HEK293 (cell line): ENCODE measurements around the gene POLR1G.

Experiments used
- CTCF ChIA-PET: fragments of 350-600 bp; formaldehyde crosslinking; extraction: SDS; loops from one replicate; lab custom pipeline; 2021; ENCODE audit warnings: antibody characterized with exemption; lab: Yijun Ruan, JAX
- POLR2A ChIA-PET: fragments of 300-600 bp; formaldehyde crosslinking; extraction: SDS; loops from one replicate; lab custom pipeline; 2020; ENCODE audit warnings: antibody characterized with exemption, inconsistent platforms; lab: Yijun Ruan, JAX
- H3K27ac ChIP-seq: fragments of 200-500 bp; sonication (Bioruptor generic); 2 replicates; pipeline ENCODE4 v1.5.1; 2014; ENCODE audit warnings: low read depth, low read length, control low read depth, inconsistent platforms; ENCODE audit errors: extremely low read depth
- H3K36me3 ChIP-seq, 2 experiments: fragments of 200-500 bp in 1 of 2; sonication (Bioruptor generic) in 1 of 2; 1 replicate in 1 of 2; 2 replicates in 1 of 2; pipeline ENCODE4 v1.5.1; 2014 to 2017; ENCODE audit warnings: inconsistent platforms in 2 of 2, low read length in 2 of 2; ENCODE audit not compliant: control insufficient read depth in 2 of 2, insufficient read depth in 1 of 2
- H3K4me1 ChIP-seq: fragments of 200-500 bp; sonication (Bioruptor generic); 2 replicates; pipeline ENCODE4 v1.5.1; 2014; ENCODE audit warnings: mild to moderate bottlenecking, low read length, inconsistent platforms; ENCODE audit not compliant: control insufficient read depth, insufficient read depth
- H3K4me3 ChIP-seq: 2 replicates; pipeline ENCODE4 v1.5.1; 2011; ENCODE audit warnings: low read depth, mild to moderate bottlenecking, control low read depth, low read length, moderate library complexity
- H3K9me3 ChIP-seq: fragments of 200-500 bp; sonication (Bioruptor generic); 2 replicates; pipeline ENCODE4 v1.5.1; 2014; ENCODE audit warnings: low read depth, low read length, inconsistent platforms; ENCODE audit not compliant: control insufficient read depth, insufficient read depth
- BCL11A ChIP-seq: fragments of 450-650 bp; formaldehyde crosslinking; IDR thresholded peaks from 2 replicates; pipeline ENCODE4 v1.5.1; 2016; ENCODE audit warnings: low read depth, missing biosample characterization, missing genetic modification characterization
- BCL11B ChIP-seq: fragments of 450-650 bp; formaldehyde crosslinking; IDR thresholded peaks from 2 replicates; pipeline ENCODE4 v1.5.1; 2016; ENCODE audit warnings: low read depth, missing biosample characterization, missing genetic modification characterization
- HOXA7 ChIP-seq: sonication (generic); formaldehyde crosslinking; IDR thresholded peaks from 2 replicates; pipeline ENCODE4 v1.8.1; 2022; ENCODE audit warnings: missing genetic modification reagents, borderline replicate concordance
- MYNN ChIP-seq: fragments of 450-650 bp; formaldehyde crosslinking; IDR thresholded peaks from 2 replicates; pipeline ENCODE4 v1.5.1; 2016; ENCODE audit warnings: missing biosample characterization, missing genetic modification characterization, borderline replicate concordance
- SCRT2 ChIP-seq: fragments of 450-650 bp; formaldehyde crosslinking; IDR thresholded peaks from 2 replicates; pipeline ENCODE4 v1.5.1; 2016; ENCODE audit warnings: missing biosample characterization, missing genetic modification characterization
- ZBTB1 ChIP-seq: fragments of 450-650 bp; formaldehyde crosslinking; IDR thresholded peaks from 2 replicates; pipeline ENCODE4 v1.5.1; 2016; ENCODE audit warnings: missing biosample characterization, missing genetic modification characterization
- ZNF211 ChIP-seq: fragments of 450-650 bp; formaldehyde crosslinking; IDR thresholded peaks from 2 replicates; pipeline ENCODE4 v1.5.1; 2016; ENCODE audit warnings: low read depth, missing biosample characterization, missing genetic modification characterization
- ZNF248 ChIP-seq: fragments of 450-650 bp; formaldehyde crosslinking; IDR thresholded peaks from 2 replicates; pipeline ENCODE4 v1.5.1; 2017; ENCODE audit warnings: missing biosample characterization, missing genetic modification characterization
- ZNF266 ChIP-seq: fragments of 450-650 bp; formaldehyde crosslinking; IDR thresholded peaks from 2 replicates; pipeline ENCODE4 v1.5.1; 2016; ENCODE audit warnings: missing biosample characterization, missing genetic modification characterization, low read depth
- ZNF292 ChIP-seq: fragments of 450-650 bp; formaldehyde crosslinking; IDR thresholded peaks from 2 replicates; pipeline ENCODE4 v1.5.1; 2016; ENCODE audit warnings: low read depth, missing biosample characterization, missing genetic modification characterization, borderline replicate concordance
- ZNF473 ChIP-seq: fragments of 450-650 bp; formaldehyde crosslinking; IDR thresholded peaks from 2 replicates; pipeline ENCODE4 v1.5.1; 2017; ENCODE audit warnings: missing biosample characterization, missing genetic modification characterization
- ZNF585B ChIP-seq: fragments of 450-650 bp; formaldehyde crosslinking; IDR thresholded peaks from 2 replicates; pipeline ENCODE4 v1.5.1; 2016; ENCODE audit warnings: missing biosample characterization, missing genetic modification characterization
- ZNF701 ChIP-seq: fragments of 450-650 bp; formaldehyde crosslinking; IDR thresholded peaks from 2 replicates; pipeline ENCODE4 v1.5.1; 2016; ENCODE audit warnings: missing biosample characterization, missing genetic modification characterization
- ZNF76 ChIP-seq: fragments of 450-650 bp; formaldehyde crosslinking; IDR thresholded peaks from 2 replicates; pipeline ENCODE4; 2016; ENCODE audit warnings: low read depth, missing biosample characterization, missing genetic modification characterization, borderline replicate concordance
- ZNF830 ChIP-seq: fragments of 450-650 bp; IDR thresholded peaks from 2 replicates; pipeline ENCODE4 v1.5.0; 2018; ENCODE audit warnings: missing biosample characterization, missing genetic modification characterization, low read depth, mild to moderate bottlenecking, moderate library complexity
- TF ChIP-seq, protein P1 (sequence below): fragments of 450-650 bp; formaldehyde crosslinking; IDR thresholded peaks from 2 replicates; pipeline ENCODE4 v1.5.1; 2017; ENCODE audit warnings: missing biosample characterization, missing genetic modification characterization
- TF ChIP-seq, protein P2 (sequence below): fragments of 450-650 bp; formaldehyde crosslinking; IDR thresholded peaks from 2 replicates; pipeline ENCODE4 v1.5.1; 2016; ENCODE audit warnings: missing biosample characterization, missing genetic modification characterization, low read depth
- TF ChIP-seq, protein P3 (sequence below): fragments of 450-650 bp; formaldehyde crosslinking; IDR thresholded peaks from 2 replicates; pipeline ENCODE4 v1.5.1; 2016; ENCODE audit warnings: missing biosample characterization, missing genetic modification characterization
- TF ChIP-seq, protein P4 (sequence below): fragments of 450-650 bp; IDR thresholded peaks from 2 replicates; pipeline ENCODE4 v1.5.1; 2018; ENCODE audit warnings: missing biosample characterization, missing genetic modification characterization
- TF ChIP-seq, protein P5 (sequence below): fragments of 450-650 bp; formaldehyde crosslinking; IDR thresholded peaks from 2 replicates; pipeline ENCODE4 v1.5.1; 2016; ENCODE audit warnings: missing biosample characterization, missing genetic modification characterization

POLR1G gene

DNA sequence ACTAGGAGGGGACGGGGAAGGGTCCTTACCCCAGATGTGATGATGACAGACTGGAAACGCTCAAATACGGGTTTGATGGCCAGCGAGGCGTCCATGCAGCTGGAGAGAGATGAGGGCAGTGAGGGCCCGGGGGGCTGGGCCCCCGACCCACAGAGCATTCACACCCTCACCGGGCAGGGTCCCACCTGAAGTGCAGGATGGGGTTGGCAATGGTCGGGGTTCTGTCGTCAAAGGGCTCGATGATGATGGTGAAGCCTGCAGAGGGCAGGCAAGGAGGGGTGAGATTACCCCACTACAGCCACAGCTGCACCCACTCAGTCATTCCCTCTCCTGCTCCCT is 49.0 kb upstream of the POLR1G start:
- ChIA-PET CTCF (interaction anchor here (0.6 kb wide), 2 partner anchors 15 to 1819 kb away, joined by 4 read pairs; no protein-coding TSS in a partner anchor), POLR2A (no interaction called here)
- H3K4me1 ChIP-seq = no peaks in the 10 kb centered on the region
- H3K36me3 ChIP-seq = peaks cover 43 to 81% of the 10 kb centered on the region in 2 experiments; a peak in 2 of 3 replicates
- no peaks in the 10 kb centered on the region for H3K9me3 ChIP-seq
- no peak overlapping the region for H3K4me3 ChIP-seq
- no peak for TF ChIP-seq ZNF248
- TF ChIP-seq MYNN (tag by site-specific recombination) = no peak
- no peak for TF ChIP-seq ZNF211 (tag by site-specific recombination)
- no peak for TF ChIP-seq ZNF830
- TF ChIP-seq ZNF585B (tag by site-specific recombination) = no peak
- TF ChIP-seq ZNF266 (tag by site-specific recombination) = no peak
- TF ChIP-seq, protein P1, sequence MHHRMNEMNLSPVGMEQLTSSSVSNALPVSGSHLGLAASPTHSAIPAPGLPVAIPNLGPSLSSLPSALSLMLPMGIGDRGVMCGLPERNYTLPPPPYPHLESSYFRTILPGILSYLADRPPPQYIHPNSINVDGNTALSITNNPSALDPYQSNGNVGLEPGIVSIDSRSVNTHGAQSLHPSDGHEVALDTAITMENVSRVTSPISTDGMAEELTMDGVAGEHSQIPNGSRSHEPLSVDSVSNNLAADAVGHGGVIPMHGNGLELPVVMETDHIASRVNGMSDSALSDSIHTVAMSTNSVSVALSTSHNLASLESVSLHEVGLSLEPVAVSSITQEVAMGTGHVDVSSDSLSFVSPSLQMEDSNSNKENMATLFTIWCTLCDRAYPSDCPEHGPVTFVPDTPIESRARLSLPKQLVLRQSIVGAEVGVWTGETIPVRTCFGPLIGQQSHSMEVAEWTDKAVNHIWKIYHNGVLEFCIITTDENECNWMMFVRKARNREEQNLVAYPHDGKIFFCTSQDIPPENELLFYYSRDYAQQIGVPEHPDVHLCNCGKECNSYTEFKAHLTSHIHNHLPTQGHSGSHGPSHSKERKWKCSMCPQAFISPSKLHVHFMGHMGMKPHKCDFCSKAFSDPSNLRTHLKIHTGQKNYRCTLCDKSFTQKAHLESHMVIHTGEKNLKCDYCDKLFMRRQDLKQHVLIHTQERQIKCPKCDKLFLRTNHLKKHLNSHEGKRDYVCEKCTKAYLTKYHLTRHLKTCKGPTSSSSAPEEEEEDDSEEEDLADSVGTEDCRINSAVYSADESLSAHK (tag by site-specific recombination) = no peak
- TF ChIP-seq ZNF292 (tag by site-specific recombination) = no peak
- TF ChIP-seq, protein P2, sequence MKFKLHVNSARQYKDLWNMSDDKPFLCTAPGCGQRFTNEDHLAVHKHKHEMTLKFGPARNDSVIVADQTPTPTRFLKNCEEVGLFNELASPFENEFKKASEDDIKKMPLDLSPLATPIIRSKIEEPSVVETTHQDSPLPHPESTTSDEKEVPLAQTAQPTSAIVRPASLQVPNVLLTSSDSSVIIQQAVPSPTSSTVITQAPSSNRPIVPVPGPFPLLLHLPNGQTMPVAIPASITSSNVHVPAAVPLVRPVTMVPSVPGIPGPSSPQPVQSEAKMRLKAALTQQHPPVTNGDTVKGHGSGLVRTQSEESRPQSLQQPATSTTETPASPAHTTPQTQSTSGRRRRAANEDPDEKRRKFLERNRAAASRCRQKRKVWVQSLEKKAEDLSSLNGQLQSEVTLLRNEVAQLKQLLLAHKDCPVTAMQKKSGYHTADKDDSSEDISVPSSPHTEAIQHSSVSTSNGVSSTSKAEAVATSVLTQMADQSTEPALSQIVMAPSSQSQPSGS = no peak
- no peak for TF ChIP-seq ZNF473 (tag by site-specific recombination)
- TF ChIP-seq HOXA7 (CRISPR knock-in tag) = no peak
- TF ChIP-seq, protein P3, sequence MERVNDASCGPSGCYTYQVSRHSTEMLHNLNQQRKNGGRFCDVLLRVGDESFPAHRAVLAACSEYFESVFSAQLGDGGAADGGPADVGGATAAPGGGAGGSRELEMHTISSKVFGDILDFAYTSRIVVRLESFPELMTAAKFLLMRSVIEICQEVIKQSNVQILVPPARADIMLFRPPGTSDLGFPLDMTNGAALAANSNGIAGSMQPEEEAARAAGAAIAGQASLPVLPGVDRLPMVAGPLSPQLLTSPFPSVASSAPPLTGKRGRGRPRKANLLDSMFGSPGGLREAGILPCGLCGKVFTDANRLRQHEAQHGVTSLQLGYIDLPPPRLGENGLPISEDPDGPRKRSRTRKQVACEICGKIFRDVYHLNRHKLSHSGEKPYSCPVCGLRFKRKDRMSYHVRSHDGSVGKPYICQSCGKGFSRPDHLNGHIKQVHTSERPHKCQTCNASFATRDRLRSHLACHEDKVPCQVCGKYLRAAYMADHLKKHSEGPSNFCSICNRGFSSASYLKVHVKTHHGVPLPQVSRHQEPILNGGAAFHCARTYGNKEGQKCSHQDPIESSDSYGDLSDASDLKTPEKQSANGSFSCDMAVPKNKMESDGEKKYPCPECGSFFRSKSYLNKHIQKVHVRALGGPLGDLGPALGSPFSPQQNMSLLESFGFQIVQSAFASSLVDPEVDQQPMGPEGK (tag by site-specific recombination) = no peak
- no peak for TF ChIP-seq ZNF76
- TF ChIP-seq, protein P4, sequence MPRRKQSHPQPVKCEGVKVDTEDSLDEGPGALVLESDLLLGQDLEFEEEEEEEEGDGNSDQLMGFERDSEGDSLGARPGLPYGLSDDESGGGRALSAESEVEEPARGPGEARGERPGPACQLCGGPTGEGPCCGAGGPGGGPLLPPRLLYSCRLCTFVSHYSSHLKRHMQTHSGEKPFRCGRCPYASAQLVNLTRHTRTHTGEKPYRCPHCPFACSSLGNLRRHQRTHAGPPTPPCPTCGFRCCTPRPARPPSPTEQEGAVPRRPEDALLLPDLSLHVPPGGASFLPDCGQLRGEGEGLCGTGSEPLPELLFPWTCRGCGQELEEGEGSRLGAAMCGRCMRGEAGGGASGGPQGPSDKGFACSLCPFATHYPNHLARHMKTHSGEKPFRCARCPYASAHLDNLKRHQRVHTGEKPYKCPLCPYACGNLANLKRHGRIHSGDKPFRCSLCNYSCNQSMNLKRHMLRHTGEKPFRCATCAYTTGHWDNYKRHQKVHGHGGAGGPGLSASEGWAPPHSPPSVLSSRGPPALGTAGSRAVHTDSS (tag by site-specific recombination) = no peak
- no peak for TF ChIP-seq BCL11A
- TF ChIP-seq ZBTB1 (tag by site-specific recombination) = no peak
- TF ChIP-seq BCL11B (tag by site-specific recombination) = no peak
- TF ChIP-seq SCRT2 (tag by site-specific recombination) = no peak
- no peak for TF ChIP-seq ZNF701
- TF ChIP-seq, protein P5, sequence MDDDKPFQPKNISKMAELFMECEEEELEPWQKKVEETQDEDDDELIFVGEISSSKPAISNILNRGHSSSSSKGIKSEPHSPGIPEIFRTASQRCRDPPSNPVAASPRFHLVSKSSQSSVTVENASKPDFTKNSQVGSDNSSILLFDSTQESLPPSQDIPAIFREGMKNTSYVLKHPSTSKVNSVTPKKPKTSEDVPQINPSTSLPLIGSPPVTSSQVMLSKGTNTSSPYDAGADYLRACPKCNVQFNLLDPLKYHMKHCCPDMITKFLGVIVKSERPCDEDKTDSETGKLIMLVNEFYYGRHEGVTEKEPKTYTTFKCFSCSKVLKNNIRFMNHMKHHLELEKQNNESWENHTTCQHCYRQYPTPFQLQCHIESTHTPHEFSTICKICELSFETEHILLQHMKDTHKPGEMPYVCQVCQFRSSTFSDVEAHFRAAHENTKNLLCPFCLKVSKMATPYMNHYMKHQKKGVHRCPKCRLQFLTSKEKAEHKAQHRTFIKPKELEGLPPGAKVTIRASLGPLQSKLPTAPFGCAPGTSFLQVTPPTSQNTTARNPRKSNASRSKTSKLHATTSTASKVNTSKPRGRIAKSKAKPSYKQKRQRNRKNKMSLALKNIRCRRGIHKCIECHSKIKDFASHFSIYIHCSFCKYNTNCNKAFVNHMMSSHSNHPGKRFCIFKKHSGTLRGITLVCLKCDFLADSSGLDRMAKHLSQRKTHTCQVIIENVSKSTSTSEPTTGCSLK (tag by site-specific recombination) = no peak
- H3K27ac ChIP-seq = no peak overlapping the region
